ENCODE measurements around the gene PTPRO. TPM values are rescaled to one million over a fixed set of nuclear protein-coding genes. Genes with fewer than 3 reads are reported as not detected.
A peak's percentile ranks its signal among the peaks of the same experiment; 100 is the strongest.

Gene PTPRO
- total RNA-seq, 4 donors from 2014 or later: 0.52 to 5.0 (median 1.0) TPM

DNA sequence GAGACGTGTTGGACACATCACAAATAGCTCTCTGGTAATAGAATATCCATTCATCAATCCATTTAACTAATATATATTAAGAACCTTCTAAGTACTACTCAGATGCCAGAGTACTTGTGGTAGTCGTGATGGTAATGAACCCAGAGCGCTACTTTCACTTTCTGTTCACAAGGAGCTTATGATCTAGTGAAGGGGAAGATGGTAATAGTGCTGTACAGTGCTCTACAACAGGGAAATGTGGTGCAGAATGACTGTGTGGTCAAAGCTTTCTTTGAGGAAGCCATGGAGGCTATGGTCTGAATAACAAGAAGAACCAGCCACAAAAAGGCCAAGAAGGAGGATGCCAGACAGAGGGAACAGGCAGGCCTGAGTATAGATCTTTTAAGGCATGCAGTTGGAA lies 212.0 kb downstream of the PTPRO start:
- WGBS: 86% methylated on average over 3 of the region's 3 CpGs
- no peak for DNase-seq (ENCODE audit: extremely low spot score)
- Histone ChIP-seq H3K36me3 (no peaks in the 10 kb centered on the region), H3K4me3 (no peak overlapping the region), H3K27me3 (no peaks in the 10 kb centered on the region), H3K27ac (replicated peaks in 1 of 4) (no peak overlapping the region), H3K4me1 (no peaks in the 10 kb centered on the region), H3K9me3 (peaks cover 0 to 1% (median 0%) of the 10 kb centered on the region in 4 donors)
- intact Hi-C loops (cut with DNase I): no loop called here
- TF ChIP-seq EP300 (IDR thresholded peaks at IDR 0.05) (no peak), CTCF (IDR thresholded peaks at IDR 0.05) (no peak), POLR2AphosphoS5 (IDR thresholded peaks at IDR 0.05) (no peak), POLR2A (IDR thresholded peaks at IDR 0.05; ENCODE audit: low read depth) (no peak)

- Histone ChIP-seq H3K27me3 (no peaks in the 10 kb centered on the region), H3K4me1 (no peaks in the 10 kb centered on the region), H3K27ac (replicated peaks in 1 of 4) (peak overlapping the region in 1 of 4 donors; percentile 42), H3K4me3 (no peak overlapping the region), H3K9me3 (no peaks in the 10 kb centered on the region), H3K36me3 (no peaks in the 10 kb centered on the region)
- DNase-seq (ENCODE audit: extremely low spot score): no peak
- no peak for TF ChIP-seq POLR2A (IDR thresholded peaks at IDR 0.05; ENCODE audit: low read depth)
- intact Hi-C loops (cut with DNase I): no loop called here
- 81% methylated on average over 5 of the region's 5 CpGs for WGBS
These were observed 212.6 kb downstream of the PTPRO start for GRCh38 chr12:15534874-15535273.

GRCh38 chr12:15535352-15535781 lies 213.1 kb downstream of the PTPRO start:
- H3K9me3 ChIP-seq: no peaks in the 10 kb centered on the region
- no peak for DNase-seq (ENCODE audit: extremely low spot score)
- intact Hi-C loops (cut with DNase I): no loop called here
- TF ChIP-seq EP300 (IDR thresholded peaks at IDR 0.05): no peak
- H3K27ac ChIP-seq (replicated peaks in 1 of 4): peak overlapping the region in 1 of 4 donors; percentile 42
- 80% methylated on average over 6 of the region's 6 CpGs for WGBS
- H3K36me3 ChIP-seq: no peaks in the 10 kb centered on the region
- H3K27me3 ChIP-seq: no peaks in the 10 kb centered on the region
- H3K4me1 ChIP-seq: peaks cover 0 to 5% (median 2%) of the 10 kb centered on the region in 4 donors
- H3K4me3 ChIP-seq: no peak overlapping the region

DNA sequence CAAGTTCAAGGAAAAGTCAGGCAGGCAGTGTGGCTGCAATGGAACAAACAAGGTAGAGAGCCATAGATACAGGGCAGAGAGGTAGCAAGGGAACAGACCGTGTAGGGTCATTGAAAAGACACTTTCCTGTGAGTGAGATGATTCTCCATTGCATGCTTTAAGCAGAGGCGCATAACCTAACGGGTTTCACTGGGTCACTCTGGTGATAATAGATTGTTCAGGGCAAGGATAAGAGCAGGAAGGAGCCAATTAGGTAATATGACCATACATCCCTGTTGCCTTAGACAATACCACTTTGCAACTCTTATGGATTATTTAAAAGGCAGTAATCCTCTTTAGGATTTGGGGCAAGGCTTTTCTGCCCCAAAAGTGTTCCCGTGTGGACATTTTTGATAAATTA lies 214.1 kb downstream of the PTPRO start:
- Histone ChIP-seq H3K9me3 (no peaks in the 10 kb centered on the region), H3K4me3 (no peak overlapping the region), H3K27me3 (no peaks in the 10 kb centered on the region), H3K4me1 (peaks cover 0 to 13% (median 8%) of the 10 kb centered on the region in 4 donors), H3K36me3 (no peaks in the 10 kb centered on the region), H3K27ac (replicated peaks in 1 of 4) (no peak overlapping the region)
- no peak for DNase-seq (ENCODE audit: extremely low spot score)
- WGBS: 64% methylated on average over 4 of the region's 4 CpGs
- no peak for TF ChIP-seq POLR2AphosphoS5 (IDR thresholded peaks at IDR 0.05)
- TF ChIP-seq CTCF (IDR thresholded peaks at IDR 0.05): no peak
- no peak for TF ChIP-seq POLR2A (IDR thresholded peaks at IDR 0.05; ENCODE audit: low read depth)
- TF ChIP-seq EP300 (IDR thresholded peaks at IDR 0.05): no peak
- intact Hi-C loops (cut with DNase I): no loop called here

- intact Hi-C loops (cut with DNase I): no loop called here
These were observed 216.6 kb downstream of the PTPRO start for GRCh38 chr12:15538881-15539280.

More at GRCh38 chr12:15538881-15539280, 216.6 kb downstream of the PTPRO start:
- WGBS: 86% methylated on average over 1 of the region's 1 CpG
- TF ChIP-seq POLR2A (IDR thresholded peaks at IDR 0.05; ENCODE audit: low read depth) (no peak), EP300 (IDR thresholded peaks at IDR 0.05) (no peak), CTCF (IDR thresholded peaks at IDR 0.05) (no peak), POLR2AphosphoS5 (IDR thresholded peaks at IDR 0.05) (no peak)
- no peak overlapping the region for H3K4me3 ChIP-seq
- peaks cover 0 to 13% (median 8%) of the 10 kb centered on the region in 4 donors for H3K4me1 ChIP-seq
- no peak for DNase-seq (ENCODE audit: extremely low spot score)
- H3K36me3 ChIP-seq: no peaks in the 10 kb centered on the region
- no peak overlapping the region for H3K27ac ChIP-seq (replicated peaks in 1 of 4)
- no peaks in the 10 kb centered on the region for H3K9me3 ChIP-seq
- no peaks in the 10 kb centered on the region for H3K27me3 ChIP-seq

All from esophagus muscularis mucosa (tissue), 4 donors.